Neural crest cell (in vitro differentiated cells): Measurements from ENCODE around the gene OR4K17. TPM values are rescaled to one million over a fixed set of nuclear protein-coding genes. Genes with fewer than 3 reads are reported as not detected.
"Not testable (repeated sequence)": the region's sequence is repeated elsewhere in the genome, so short reads cannot be mapped to it uniquely, and the experiment has no call there.

ENCODE experiments used
- DNase-seq: peaks from one replicate; pipeline ENCODE4 v3.0.0; 2021; ENCODE audit warnings: low read depth, mixed read lengths, low spot score
- H3K27ac Mint-ChIP-seq: one replicate; pipeline ENCODE4 v1.8.0; 2021; ENCODE audit warnings: mild to moderate bottlenecking, mixed read lengths; ENCODE audit not compliant: unreplicated experiment
- H3K27me3 Mint-ChIP-seq: 2 replicates; pipeline ENCODE4 v1.8.0; 2021; ENCODE audit warnings: low read depth, mild to moderate bottlenecking, mixed read lengths
- H3K36me3 Mint-ChIP-seq: 2 replicates; pipeline ENCODE4 v1.8.0; 2021; ENCODE audit warnings: low read depth, mild to moderate bottlenecking, mixed read lengths
- H3K4me1 Mint-ChIP-seq: 2 replicates; pipeline ENCODE4 v1.8.0; 2021; ENCODE audit warnings: mixed read lengths
- H3K4me3 Mint-ChIP-seq: one replicate; pipeline ENCODE4 v1.8.0; 2021; ENCODE audit warnings: mild to moderate bottlenecking, mixed read lengths
- H3K9me3 Mint-ChIP-seq: 2 replicates; pipeline ENCODE4 v1.8.0; 2021; ENCODE audit warnings: mixed read lengths
- CTCF ChIP-seq: fragments of 200-600 bp; sonication (generic); conservative IDR thresholded peaks from 2 replicates; pipeline ENCODE4 v1.5.0; 2021; ENCODE audit warnings: antibody characterized with exemption, mild to moderate bottlenecking
- long read RNA-seq: library from polyadenylated mRNA; unstranded; transcript quantifications from one replicate; pipeline ENCODE4 v2.0.0, GENCODE V29; 2020
- total RNA-seq: library from RNA; stranded (reverse); gene quantifications from 2 replicates; pipeline ENCODE4 v1.2.1, GENCODE V29; 2021

Gene OR4K17
- total RNA-seq, result not detected in 2 replicates
- long read RNA-seq, result 0 reads

- Mint-ChIP-seq H3K27ac (no peak within 1 kb of the TSS), H3K4me3 (no peak within 1 kb of the TSS), H3K9me3 (peaks cover 6% of the 10 kb centered on the region)
These were observed at the start of gene OR4K17 for GRCh38 chr14:20110438-20110837. OR4K17 (plus strand) TSS chr14:20110739; CDS start chr14:20117500, 6,761 bp downstream.

GRCh38 chr14:20092050-20092449, 18.5 kb upstream of the OR4K17 start:
- TF ChIP-seq CTCF, result no peak
- H3K27ac Mint-ChIP-seq, result no peak overlapping the region
- H3K4me1 Mint-ChIP-seq, result no peaks in the 10 kb centered on the region
- no peak overlapping the region for H3K4me3 Mint-ChIP-seq
- H3K9me3 Mint-ChIP-seq, result peaks cover 26% of the 10 kb centered on the region
- peaks cover 2% of the 10 kb centered on the region for H3K36me3 Mint-ChIP-seq
- H3K27me3 Mint-ChIP-seq, result no peaks in the 10 kb centered on the region
- no peak for DNase-seq

More at GRCh38 chr14:20110438-20110837, at the start of gene OR4K17:
- Mint-ChIP-seq H3K4me1 (no peaks in the 10 kb centered on the region), H3K36me3 (no peaks in the 10 kb centered on the region), H3K27me3 (no peaks in the 10 kb centered on the region)
- TF ChIP-seq CTCF, result no peak
- DNase-seq, result no peak

GRCh38 chr14:20093442-20093841, 17.1 kb upstream of the OR4K17 start:
- Mint-ChIP-seq H3K36me3 (peaks cover 2% of the 10 kb centered on the region), H3K9me3 (peaks cover 27% of the 10 kb centered on the region), H3K4me3 (no peak overlapping the region), H3K4me1 (no peaks in the 10 kb centered on the region), H3K27ac (no peak overlapping the region), H3K27me3 (no peaks in the 10 kb centered on the region)
- TF ChIP-seq CTCF, result no peak
- no peak for DNase-seq

GRCh38 chr14:20098926-20099770, 11.4 kb upstream of the OR4K17 start:
- not testable (repeated sequence) for H3K4me3 Mint-ChIP-seq, H3K36me3 Mint-ChIP-seq, H3K27me3 Mint-ChIP-seq, DNase-seq, H3K4me1 Mint-ChIP-seq, H3K27ac Mint-ChIP-seq
- peaks cover 19% of the 10 kb centered on the region for H3K9me3 Mint-ChIP-seq

GRCh38 chr14:20112321-20112720, 1.8 kb downstream of the OR4K17 start:
- no peak overlapping the region for H3K27ac Mint-ChIP-seq
- no peak overlapping the region for H3K4me3 Mint-ChIP-seq
- TF ChIP-seq CTCF, result no peak
- H3K36me3 Mint-ChIP-seq, result no peaks in the 10 kb centered on the region
- no peaks in the 10 kb centered on the region for H3K27me3 Mint-ChIP-seq
- no peaks in the 10 kb centered on the region for H3K4me1 Mint-ChIP-seq
- peaks cover 5% of the 10 kb centered on the region for H3K9me3 Mint-ChIP-seq
- no peak for DNase-seq

GRCh38 chr14:20116748-20117147, 6.2 kb downstream of the OR4K17 start:
- Mint-ChIP-seq H3K36me3 (peaks cover 6% of the 10 kb centered on the region), H3K4me3 (no peak overlapping the region), H3K27me3 (no peaks in the 10 kb centered on the region), H3K27ac (no peak overlapping the region), H3K4me1 (no peaks in the 10 kb centered on the region), H3K9me3 (peaks cover 23% of the 10 kb centered on the region)
- DNase-seq, result no peak
- TF ChIP-seq CTCF, result no peak
